H9 (cell line): ENCODE measurements around the gene DCANP1. TPM values are rescaled to one million over a fixed set of nuclear protein-coding genes. Genes with fewer than 3 reads are reported as not detected.

Experiments used
- DNase-seq: peaks from one replicate; pipeline ENCODE4 v3.0.0-alpha.2; 2017
- H2AFZ ChIP-seq: one replicate; pipeline ENCODE4 v1.6.1; 2013; ENCODE audit warnings: mild to moderate bottlenecking, low read length, control low read depth, moderate library complexity
- H2AK5ac ChIP-seq: 2 replicates; pipeline ENCODE4 v1.6.1; 2013; ENCODE audit warnings: low read length, control low read depth, mixed read lengths; ENCODE audit not compliant: insufficient read length
- H2BK120ac ChIP-seq: one replicate; pipeline ENCODE4 v1.6.1; 2013; ENCODE audit warnings: low read depth, mild to moderate bottlenecking, low read length, control low read depth, inconsistent platforms; ENCODE audit not compliant: poor library complexity, severe bottlenecking
- H2BK12ac ChIP-seq: 2 replicates; pipeline ENCODE4 v1.6.1; 2013; ENCODE audit warnings: low read length, control low read depth, mixed read lengths, low read depth; ENCODE audit not compliant: insufficient read length
- H2BK15ac ChIP-seq: 2 replicates; pipeline ENCODE4 v1.6.1; 2013; ENCODE audit warnings: low read depth, low read length, control low read depth
- H2BK20ac ChIP-seq: one replicate; pipeline ENCODE4 v1.6.1; 2013; ENCODE audit warnings: low read depth, mild to moderate bottlenecking, low read length, control low read depth, inconsistent platforms; ENCODE audit not compliant: poor library complexity, severe bottlenecking
- H2BK5ac ChIP-seq: 2 replicates; pipeline ENCODE4 v1.6.1; 2013; ENCODE audit warnings: low read length, control low read depth, mixed read lengths; ENCODE audit not compliant: insufficient read length
- H3K14ac ChIP-seq: 2 replicates; pipeline ENCODE4 v1.6.1; 2013; ENCODE audit warnings: low read length, control low read depth; ENCODE audit not compliant: insufficient read depth
- H3K18ac ChIP-seq: 2 replicates; pipeline ENCODE4 v1.6.1; 2013; ENCODE audit warnings: low read depth, mild to moderate bottlenecking, mixed read lengths, low read length, control low read depth; ENCODE audit not compliant: insufficient read length
- H3K23ac ChIP-seq: 2 replicates; pipeline ENCODE4 v1.6.1; 2013; ENCODE audit warnings: low read length, control low read depth, mixed read lengths, low read depth; ENCODE audit not compliant: insufficient read length
- H3K23me2 ChIP-seq: 2 replicates; pipeline ENCODE4 v1.6.1; 2013; ENCODE audit warnings: low read depth, mild to moderate bottlenecking, mixed read lengths, low read length, control low read depth; ENCODE audit not compliant: insufficient read length, poor library complexity, severe bottlenecking
- H3K27ac ChIP-seq: 2 replicates; pipeline ENCODE4 v1.5.1; 2013; ENCODE audit warnings: low read length, control low read depth, mixed read lengths, low read depth; ENCODE audit not compliant: insufficient read length
- H3K27me3 ChIP-seq: 2 replicates; pipeline ENCODE4 v1.6.1; 2013; ENCODE audit warnings: low read length, control low read depth, inconsistent platforms; ENCODE audit not compliant: insufficient read depth
- H3K4ac ChIP-seq: 2 replicates; pipeline ENCODE4 v1.6.1; 2013; ENCODE audit warnings: low read depth, mild to moderate bottlenecking, control low read depth, inconsistent platforms, low read length, moderate library complexity
- H3K4me1 ChIP-seq: 2 replicates; pipeline ENCODE4 v1.6.1; 2013; ENCODE audit warnings: low read length, control low read depth, inconsistent platforms; ENCODE audit not compliant: insufficient read depth
- H3K4me2 ChIP-seq: 2 replicates; pipeline ENCODE4 v1.6.1; 2013; ENCODE audit warnings: low read length, control low read depth, mixed read lengths; ENCODE audit not compliant: insufficient read length, insufficient read depth
- H3K56ac ChIP-seq: 2 replicates; pipeline ENCODE4 v1.6.1; 2013; ENCODE audit warnings: low read depth, mild to moderate bottlenecking, mixed read lengths, low read length, control low read depth; ENCODE audit not compliant: insufficient read length
- H3K79me1 ChIP-seq: 2 replicates; pipeline ENCODE4 v1.6.1; 2013; ENCODE audit warnings: low read depth, mild to moderate bottlenecking, moderate library complexity, low read length, control low read depth, inconsistent platforms; ENCODE audit not compliant: insufficient read depth, poor library complexity, severe bottlenecking
- H3K79me2 ChIP-seq: 2 replicates; pipeline ENCODE4 v1.6.1; 2013; ENCODE audit warnings: low read length, control low read depth, inconsistent platforms; ENCODE audit not compliant: insufficient read depth
- H3K9ac ChIP-seq: 2 replicates; pipeline ENCODE4 v1.6.1; 2013; ENCODE audit warnings: low read length, control low read depth, mixed read lengths; ENCODE audit not compliant: insufficient read length; ENCODE audit errors: extremely low read depth
- H3K9me3 ChIP-seq: one replicate; pipeline ENCODE4 v1.6.1; 2013; ENCODE audit warnings: low read depth, low read length, inconsistent platforms; ENCODE audit not compliant: control insufficient read depth
- H3T11ph ChIP-seq: one replicate; pipeline ENCODE4 v1.6.1; 2013; ENCODE audit warnings: mild to moderate bottlenecking, low read length, control low read depth, inconsistent platforms
- H4K20me1 ChIP-seq: one replicate; pipeline ENCODE4 v1.6.1; 2013; ENCODE audit not compliant: control insufficient read depth, insufficient read length, insufficient read depth
- H4K5ac ChIP-seq: 2 replicates; pipeline ENCODE4 v1.6.1; 2013; ENCODE audit warnings: low read depth, mild to moderate bottlenecking, mixed read lengths, low read length, control low read depth; ENCODE audit not compliant: insufficient read length
- H4K8ac ChIP-seq: replicated peaks from 2 replicates; pipeline ENCODE4 v1.6.1; 2013; ENCODE audit warnings: low read length, control low read depth, mixed read lengths, low read depth; ENCODE audit not compliant: insufficient read length
- H4K91ac ChIP-seq: 2 replicates; pipeline ENCODE4 v1.6.1; 2013; ENCODE audit warnings: low read depth, mild to moderate bottlenecking, moderate library complexity, mixed read lengths, low read length, control low read depth; ENCODE audit not compliant: insufficient read length
- H3K27ac Mint-ChIP-seq, 3 experiments: 2 replicates in 2 of 3; 3 replicates in 1 of 3; pipeline ENCODE4 v1.8.0; 2020 to 2021; ENCODE audit warnings: mixed read lengths in 3 of 3, mild to moderate bottlenecking in 1 of 3, moderate library complexity in 1 of 3
- H3K27me3 Mint-ChIP-seq: 2 replicates; pipeline ENCODE4 v1.8.0; 2021; ENCODE audit warnings: low read depth, mild to moderate bottlenecking, moderate library complexity, mixed read lengths
- H3K36me3 Mint-ChIP-seq, 3 experiments: 2 replicates in 2 of 3; 3 replicates in 1 of 3; pipeline ENCODE4 v1.8.0; 2020 to 2021; ENCODE audit warnings: low read depth in 3 of 3, mixed read lengths in 3 of 3; ENCODE audit not compliant: insufficient read depth in 1 of 3
- H3K4me1 Mint-ChIP-seq, 2 experiments: 2 replicates each; pipeline ENCODE4 v1.8.0; 2020; ENCODE audit warnings: mixed read lengths in 2 of 2
- H3K4me3 Mint-ChIP-seq, 2 experiments: 2 replicates in 1 of 2; 3 replicates in 1 of 2; pipeline ENCODE4 v1.8.0; 2020 to 2021; ENCODE audit warnings: mild to moderate bottlenecking in 2 of 2, mixed read lengths in 2 of 2, moderate library complexity in 1 of 2
- H3K9me3 Mint-ChIP-seq, 2 experiments: 2 replicates in 1 of 2; 3 replicates in 1 of 2; pipeline ENCODE4 v1.8.0; 2020; ENCODE audit warnings: mild to moderate bottlenecking in 2 of 2, mixed read lengths in 2 of 2, moderate library complexity in 1 of 2
- CTCF ChIP-seq: fragments of 200-600 bp; sonication (generic); conservative IDR thresholded peaks from 3 replicates; pipeline ENCODE4 v1.8.0; 2021; ENCODE audit warnings: antibody characterized with exemption, mild to moderate bottlenecking
- WGBS: extraction: QIAGEN DNeasy Blood & Tissue Kit; methylation state at CpG from one replicate; pipeline ENCODE4 v1.1.7; 2013; ENCODE audit warnings: missing lambda C conversion rate, low lambda C conversion rate, mixed read lengths; ENCODE audit not compliant: insufficient read length; ENCODE audit errors: extremely low coverage; 5-methylcytosine and 5-hydroxymethylcytosine counted together
- total RNA-seq: library from RNA; stranded (reverse); gene quantifications from 2 replicates; pipeline ENCODE4 v1.2.1, GENCODE V29; 2021

Gene DCANP1
- total RNA-seq, 1 experiment from 2014 or later = not detected

GRCh38 chr5:135456238-135457099 lies 9.3 kb upstream of the DCANP1 start:
- DNase-seq = no peak
- Mint-ChIP-seq H3K27ac (no peak overlapping the region), H3K36me3 (no peaks in the 10 kb centered on the region), H3K4me1 (no peaks in the 10 kb centered on the region), H3K4me3 (no peak overlapping the region), H3K9me3 (no peaks in the 10 kb centered on the region; a peak in 1 of 5 replicates), H3K27me3 (peaks cover 97% of the 10 kb centered on the region)
- H3K79me2 ChIP-seq = no peaks in the 10 kb centered on the region
- H3K79me1 ChIP-seq = no peaks in the 10 kb centered on the region
- no peaks in the 10 kb centered on the region for H3K4me1 ChIP-seq
- no peak overlapping the region for H4K8ac ChIP-seq
- no peak overlapping the region for H3K4me2 ChIP-seq
- no peak overlapping the region for H3K4ac ChIP-seq
- no peak overlapping the region; the same call in 1 of the 2 replicates for H3K14ac ChIP-seq
- no peak for TF ChIP-seq CTCF
- no peak overlapping the region for H2BK15ac ChIP-seq
- H3K27ac ChIP-seq = no peak overlapping the region
- no peak overlapping the region for H2BK5ac ChIP-seq
- no peak overlapping the region for H2BK120ac ChIP-seq
- H3K56ac ChIP-seq = no peak overlapping the region
- no CpG with 5 or more reads among the region's 12 CpGs for WGBS
- no peak overlapping the region for H3K18ac ChIP-seq
- H3K9me3 ChIP-seq = no peaks in the 10 kb centered on the region
- no peak overlapping the region for H2BK20ac ChIP-seq
- no peak overlapping the region for H2AK5ac ChIP-seq
- H3K23me2 ChIP-seq = no peaks in the 10 kb centered on the region
- no peaks in the 10 kb centered on the region for H4K20me1 ChIP-seq
- no peak overlapping the region for H2BK12ac ChIP-seq
- no peak overlapping the region for H3K23ac ChIP-seq
- peaks cover 3% of the 10 kb centered on the region for H3K27me3 ChIP-seq
- H4K91ac ChIP-seq = no peak overlapping the region
- H3K9ac ChIP-seq = no peak overlapping the region
- H2AFZ ChIP-seq = no peak overlapping the region
- H4K5ac ChIP-seq = no peak overlapping the region
- H3T11ph ChIP-seq = no peak overlapping the region
